ENCODE data around the gene EFS.
"Not testable (repeated sequence)": the region's sequence is repeated elsewhere in the genome, so short reads cannot be mapped to it uniquely, and the experiment has no call there.

Gene EFS

GRCh38 chr14:23357261-23357660 lies 7.7 kb downstream of the EFS start:
- DNase-seq, result no peak

- DNase-seq, result no peak
Observed at GRCh38 chr14:23356662-23357061, 8.3 kb downstream of the EFS start.

GRCh38 chr14:23355871-23356435 lies 9.0 kb downstream of the EFS start:
- DNase-seq, result no peak

- DNase-seq, result no peak
Observed at GRCh38 chr14:23354990-23355389, 10.0 kb downstream of the EFS start.

GRCh38 chr14:23353433-23353780 lies 11.6 kb downstream of the EFS start:
- DNase-seq, result no peak

GRCh38 chr14:23352506-23353432 lies 12.2 kb downstream of the EFS start, which contains the start of gene SLC22A17:
Gene SLC22A17, minus strand, starts transcription at chr14:23352887.
- DNase-seq, result peak; percentile 59

- peak; percentile 45 for DNase-seq
Observed at GRCh38 chr14:23351681-23352505, 13.1 kb downstream of the EFS start.

GRCh38 chr14:23349156-23349845 lies 15.7 kb downstream of the EFS start:
- no peak for DNase-seq

- DNase-seq, result no peak
Observed at GRCh38 chr14:23348297-23348655, 16.7 kb downstream of the EFS start.

- DNase-seq, result no peak
Observed at GRCh38 chr14:23347406-23348296, 17.3 kb downstream of the EFS start.

- DNase-seq, result no peak
Observed at GRCh38 chr14:23346693-23347405, 18.1 kb downstream of the EFS start.

- no peak for DNase-seq
Observed at GRCh38 chr14:23345987-23346692, 18.8 kb downstream of the EFS start.

GRCh38 chr14:23344481-23344880 lies 20.5 kb downstream of the EFS start:
- no peak for DNase-seq

- DNase-seq, result no peak
Observed at GRCh38 chr14:23339506-23340268, 25.3 kb downstream of the EFS start.

- DNase-seq, result no peak
Observed at GRCh38 chr14:23335623-23336022, 29.3 kb downstream of the EFS start.

- peak; percentile 2 for DNase-seq
Observed at GRCh38 chr14:23327947-23328744, 36.8 kb downstream of the EFS start.

GRCh38 chr14:23326491-23327332 lies 38.3 kb downstream of the EFS start:
- no peak for DNase-seq

GRCh38 chr14:23325746-23326145 lies 39.2 kb downstream of the EFS start:
- not testable (repeated sequence) for DNase-seq

Measured in NCI-H524 treated with DMSO at 0.1 percent for 48 hours (cell line).